ENCODE results near the gene RSKR.
"Not testable (repeated sequence)": the region's sequence is repeated elsewhere in the genome, so short reads cannot be mapped to it uniquely, and the experiment has no call there.

Gene RSKR

DNA sequence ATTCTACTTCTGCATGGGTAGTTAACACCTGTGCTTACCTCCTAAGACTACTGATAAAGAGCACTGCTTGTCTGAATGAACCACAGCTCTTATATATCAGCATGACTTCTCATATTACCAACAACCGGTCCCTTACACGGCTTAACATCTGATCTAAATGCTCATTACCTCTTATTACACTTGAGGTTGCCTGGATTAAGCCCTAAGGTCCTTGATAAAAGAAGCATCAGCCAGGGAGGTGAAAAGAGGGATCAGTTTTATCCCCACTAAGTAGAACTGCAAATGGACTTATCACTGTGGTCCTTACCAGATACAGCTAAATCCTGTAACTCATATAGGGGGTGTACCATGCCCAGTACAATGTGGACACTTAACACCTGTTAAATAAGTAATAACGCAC lies 8.2 kb upstream of the RSKR start:
- DNase-seq (ENCODE audit: low spot score): no peak

DNA sequence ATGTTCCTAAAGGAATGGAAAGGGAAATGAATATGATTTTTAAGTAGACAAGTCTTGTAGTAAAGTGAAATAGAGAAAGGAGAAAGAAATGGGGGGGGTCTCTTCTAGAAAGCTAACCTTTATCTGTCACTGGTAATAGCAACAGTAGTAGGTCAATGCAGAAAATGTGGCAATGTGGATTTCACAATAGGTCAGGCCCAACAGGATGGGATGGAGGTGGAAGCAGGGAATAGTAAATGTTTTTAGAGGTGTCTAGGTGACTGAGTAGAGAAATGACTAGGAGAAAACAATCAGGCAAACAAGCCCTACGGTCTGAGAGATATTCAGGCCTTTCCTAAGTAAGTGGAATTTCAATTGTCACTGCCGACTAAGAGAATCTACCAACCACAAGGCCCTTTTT lies 6.0 kb upstream of the RSKR start:
- DNase-seq (ENCODE audit: low spot score): no peak

DNA sequence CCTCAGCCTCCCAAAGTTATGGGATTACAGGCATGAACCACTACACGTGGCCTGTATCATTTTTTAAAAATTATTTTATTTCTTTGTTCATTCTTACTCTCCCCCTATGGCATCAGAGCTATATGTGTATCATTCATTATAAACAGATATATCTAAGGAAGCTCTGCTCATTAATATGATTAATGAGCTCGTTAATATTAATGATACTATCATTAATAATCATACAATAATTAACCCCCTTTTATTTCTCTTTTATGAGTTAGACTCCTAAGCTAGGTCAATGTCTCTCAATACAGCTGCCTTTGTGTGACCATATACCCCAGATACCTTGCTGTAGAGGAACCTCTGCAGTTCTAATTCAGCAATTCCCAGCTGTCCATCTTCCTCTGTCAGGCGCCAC lies 4.5 kb upstream of the RSKR start:
- DNase-seq (ENCODE audit: low spot score): no peak

DNA sequence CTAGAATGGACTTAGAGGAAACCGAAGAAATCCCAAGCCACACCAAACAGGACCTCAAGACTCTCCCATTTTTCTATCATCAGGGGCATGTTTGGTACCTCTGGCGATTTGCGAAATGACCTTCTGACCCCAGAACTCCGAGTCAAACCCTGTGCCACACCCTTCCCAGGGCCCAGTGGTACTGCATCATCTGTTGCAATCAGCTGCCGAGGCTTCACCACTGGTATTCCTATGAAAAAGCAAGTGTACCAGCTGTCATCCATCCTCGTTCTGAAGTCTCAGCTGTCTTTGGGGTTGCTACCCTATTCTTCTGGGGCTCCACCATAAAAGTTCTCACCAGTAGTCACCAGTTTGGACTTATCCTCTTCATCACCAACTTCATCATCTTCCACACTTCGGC lies 2.3 kb upstream of the RSKR start:
- no peak for DNase-seq (ENCODE audit: low spot score)

DNA sequence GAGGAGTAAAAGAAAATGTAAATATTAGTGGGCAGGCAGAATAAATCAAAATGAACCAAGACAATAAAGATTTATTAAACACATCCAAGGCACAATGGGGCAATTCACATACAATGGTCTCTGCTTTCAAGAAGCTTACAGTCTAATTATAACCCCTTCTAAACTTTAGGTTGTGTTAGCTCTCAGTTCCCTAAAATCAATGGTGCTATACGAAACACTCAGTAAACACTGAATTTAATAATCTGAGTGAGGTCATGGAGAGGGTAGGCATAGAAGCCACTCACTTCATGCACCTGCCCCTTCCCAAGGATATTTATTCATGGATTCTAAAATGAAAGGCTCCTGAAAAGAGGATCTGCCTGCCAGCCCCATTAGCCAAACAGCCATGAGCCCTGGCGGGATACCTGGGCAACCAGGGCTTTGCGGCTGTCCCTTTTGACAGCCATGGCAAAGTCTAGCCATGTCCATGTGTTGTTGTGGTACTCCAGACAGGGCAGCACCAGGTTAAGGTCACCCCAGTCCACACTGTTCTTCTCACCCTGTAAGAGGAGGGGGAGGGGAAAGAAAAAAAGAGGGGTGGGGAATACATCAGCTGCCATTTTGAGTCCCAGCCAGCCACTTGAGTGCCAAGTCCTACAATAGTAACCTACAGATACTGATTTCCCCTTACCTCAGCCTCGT lies 1.4 kb upstream of the RSKR start:
- DNase-seq (ENCODE audit: low spot score): no peak

DNA sequence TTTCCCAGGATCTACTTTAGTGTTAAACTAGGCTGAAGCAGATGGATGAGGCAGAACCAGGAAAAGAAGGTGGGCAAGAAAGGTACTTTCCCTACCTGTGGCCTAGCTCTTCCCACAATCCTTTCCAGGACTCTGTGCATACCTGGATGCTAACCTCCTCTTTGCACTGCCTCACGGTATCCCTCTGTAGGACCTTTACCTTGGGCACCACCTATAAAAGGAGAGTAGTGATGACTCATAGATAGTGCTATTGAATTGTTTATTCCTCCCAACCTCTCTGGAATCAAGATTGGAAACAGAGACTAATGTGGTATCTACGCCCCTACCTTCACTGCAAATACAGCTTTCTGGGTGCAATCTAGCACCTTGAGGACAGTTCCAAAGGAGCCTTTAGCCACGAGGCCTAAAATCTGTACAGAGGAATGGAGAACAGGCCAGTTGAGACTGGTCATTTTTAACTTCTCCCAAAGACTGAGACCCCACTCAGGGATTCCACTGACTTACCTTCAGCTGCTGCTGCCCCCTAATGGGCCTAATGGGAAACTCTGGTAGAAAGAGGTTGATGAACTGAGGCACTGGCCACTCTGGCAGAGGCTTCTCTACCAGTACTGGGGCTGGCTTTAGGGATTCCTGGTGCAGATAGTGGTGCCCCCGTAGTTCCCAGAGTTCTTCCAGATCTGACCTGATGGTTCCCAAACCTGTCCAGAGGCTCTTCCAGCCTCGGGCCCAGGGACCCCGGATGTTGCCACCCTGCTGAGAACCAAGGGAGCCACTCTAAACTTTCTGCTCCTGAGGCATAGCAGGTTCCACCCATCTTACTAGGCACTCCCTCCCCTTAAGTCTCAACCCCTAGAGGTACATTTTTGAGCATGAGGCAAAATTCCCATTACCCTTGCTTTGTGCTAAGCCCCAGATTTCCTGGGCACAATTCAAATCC lies 781 bp downstream of the RSKR start:
- DNase-seq (ENCODE audit: low spot score): peak; percentile 46

DNA sequence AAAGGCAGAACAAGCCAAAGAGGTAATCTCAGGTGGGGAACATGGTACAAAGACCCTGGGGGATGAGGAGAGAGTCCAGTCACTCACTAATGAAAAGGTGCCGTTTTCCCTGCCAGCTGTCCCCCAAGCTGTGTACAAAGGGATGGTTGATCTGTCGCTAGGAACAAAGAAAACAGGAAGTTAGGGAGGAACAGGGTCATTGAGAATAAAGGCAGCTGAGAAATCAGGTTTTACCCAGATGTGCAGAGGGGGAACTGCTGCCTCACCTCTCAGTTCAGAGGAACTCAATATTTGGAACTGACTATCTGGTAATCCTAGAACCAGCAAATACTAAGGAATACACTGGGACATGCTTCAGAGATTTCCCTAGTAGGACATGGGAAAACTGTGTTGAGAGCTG lies 1.5 kb downstream of the RSKR start:
- DNase-seq (ENCODE audit: low spot score): no peak

DNA sequence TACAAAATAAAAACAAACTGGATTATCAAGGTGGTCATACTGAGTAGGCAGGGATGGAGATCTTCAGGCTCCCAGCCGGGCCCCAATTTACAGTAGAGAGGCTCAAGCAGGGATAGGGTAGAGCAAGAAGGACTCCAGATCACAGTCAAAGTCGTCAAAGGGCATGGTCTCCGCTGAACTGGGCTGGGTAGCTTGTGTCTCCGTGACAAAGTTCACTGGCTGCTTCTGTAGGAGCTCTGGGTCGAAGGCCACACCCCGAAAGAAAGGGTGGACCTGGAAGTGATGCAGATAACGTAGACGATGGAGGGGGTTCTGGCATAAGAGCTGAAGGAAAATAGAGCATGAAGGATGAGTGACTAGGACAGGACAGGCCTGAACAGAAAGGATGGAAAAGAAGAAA lies 3.6 kb downstream of the RSKR start:
- DNase-seq (ENCODE audit: low spot score): no peak

DNA sequence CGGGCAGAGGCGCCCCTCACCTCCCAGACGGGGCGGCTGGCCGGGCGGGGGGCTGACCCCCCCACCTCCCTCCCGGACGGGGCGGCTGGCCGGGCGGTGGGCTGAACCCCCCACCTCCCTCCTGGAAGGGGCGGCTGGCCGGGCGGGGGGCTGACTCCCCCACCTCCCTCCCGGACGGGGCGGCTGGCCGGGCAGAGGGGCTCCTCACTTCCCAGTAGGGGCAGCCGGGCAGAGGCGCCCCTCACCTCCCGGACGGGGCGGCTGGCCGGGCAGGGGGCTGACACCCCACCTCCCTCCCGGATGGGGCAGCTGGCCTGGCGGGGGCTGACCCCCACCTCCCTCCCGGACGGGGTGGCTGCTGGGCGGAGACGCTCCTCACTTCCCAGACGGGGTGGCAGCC lies 10.0 kb downstream of the RSKR start:
- DNase-seq (ENCODE audit: low spot score): not testable (repeated sequence)

DNA sequence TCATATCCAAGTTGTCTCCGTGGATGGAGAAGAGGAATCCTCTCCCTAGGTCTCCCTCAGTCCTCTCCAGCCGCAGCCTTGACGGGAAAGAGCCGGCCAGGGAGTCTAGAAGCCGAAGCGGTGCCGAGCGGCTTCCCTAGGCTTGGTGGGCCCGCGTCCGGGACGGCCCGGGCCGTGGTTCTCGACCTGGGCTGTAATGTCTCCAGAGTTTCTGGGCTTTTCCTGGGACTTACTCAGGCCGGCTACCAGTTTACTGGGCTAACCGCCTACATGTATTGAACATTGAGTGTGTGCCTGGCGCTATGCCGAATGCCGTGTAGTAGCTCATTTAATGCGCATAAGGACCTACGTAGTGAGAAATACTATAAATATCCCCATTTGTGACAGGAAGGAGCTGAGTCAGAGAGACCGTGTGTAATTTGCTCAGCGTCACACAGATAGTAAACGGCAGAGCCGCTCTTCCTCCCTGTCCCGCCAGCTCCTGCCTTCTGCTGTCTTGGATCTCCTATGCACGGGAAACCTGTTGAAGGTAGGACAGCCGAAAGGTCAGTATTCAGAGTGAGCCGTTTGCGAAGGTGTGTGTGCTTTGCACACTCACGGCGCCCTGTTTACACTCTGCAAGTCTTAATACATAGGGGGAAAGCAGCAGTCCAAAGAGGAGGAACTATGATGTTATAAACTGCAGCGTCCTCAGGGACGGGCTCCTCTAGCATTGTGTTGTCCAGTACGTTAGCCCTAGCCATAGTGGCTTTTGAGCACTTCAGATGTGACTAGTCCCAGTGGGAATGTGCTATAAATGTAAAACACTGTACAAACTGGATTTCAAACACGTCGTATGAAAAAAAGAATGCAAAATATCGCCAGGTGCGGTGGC lies 14.4 kb downstream of the RSKR start:
- peak; percentile 79 for DNase-seq (ENCODE audit: low spot score)

DNA sequence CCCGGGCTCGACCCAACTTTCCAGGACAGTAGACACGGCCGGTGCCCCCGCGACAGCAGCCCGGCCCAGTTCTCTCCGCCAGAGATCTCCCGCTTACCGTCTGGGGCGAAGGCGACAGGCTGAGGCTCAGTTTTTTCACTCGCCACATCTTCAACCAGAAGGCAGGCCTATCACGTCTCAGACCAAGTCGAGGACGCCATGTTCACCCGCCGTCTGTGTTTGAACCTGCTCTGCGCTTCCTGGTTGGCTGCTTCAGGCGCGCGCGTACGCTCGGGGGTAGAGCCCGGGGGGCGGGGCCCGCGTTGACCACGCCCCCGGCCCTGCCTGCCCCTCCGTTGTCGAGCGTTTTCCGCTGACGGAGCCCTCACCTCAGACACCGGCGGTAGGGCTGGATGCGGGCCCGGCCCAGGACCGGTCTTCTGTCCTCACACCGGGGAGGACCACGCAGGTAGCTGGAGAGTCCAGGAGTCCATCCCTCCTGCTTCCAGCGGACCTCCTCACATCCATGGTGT lies 15.1 kb downstream of the RSKR start, which contains the start of gene SPAG5:
SPAG5 (minus strand) TSS at position 227 of the 512 bp plus-strand sequence; CDS start at position 148, 79 bp downstream.
- peak; percentile 96 for DNase-seq (ENCODE audit: low spot score)

DNA sequence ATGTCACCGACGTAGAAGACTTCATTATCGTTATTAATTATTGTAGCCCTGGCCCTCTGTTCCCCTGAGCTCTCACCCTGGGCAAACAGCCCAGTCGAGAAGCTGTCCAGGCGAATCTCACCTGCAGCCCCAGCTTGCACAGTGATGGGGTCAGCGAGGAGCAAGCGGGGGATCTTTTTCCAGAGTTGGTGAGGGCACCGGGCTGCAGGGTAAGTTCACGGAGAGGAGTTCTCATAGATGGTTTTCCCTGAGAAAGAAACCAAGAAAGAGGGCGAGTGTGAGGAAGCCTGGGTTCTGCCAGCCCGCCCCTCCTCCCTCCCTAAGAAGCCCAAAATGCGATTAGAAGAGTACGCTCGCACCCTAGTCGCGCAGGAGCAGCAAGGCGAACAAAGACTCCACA lies 15.6 kb downstream of the RSKR start:
- DNase-seq (ENCODE audit: low spot score): no peak

DNA sequence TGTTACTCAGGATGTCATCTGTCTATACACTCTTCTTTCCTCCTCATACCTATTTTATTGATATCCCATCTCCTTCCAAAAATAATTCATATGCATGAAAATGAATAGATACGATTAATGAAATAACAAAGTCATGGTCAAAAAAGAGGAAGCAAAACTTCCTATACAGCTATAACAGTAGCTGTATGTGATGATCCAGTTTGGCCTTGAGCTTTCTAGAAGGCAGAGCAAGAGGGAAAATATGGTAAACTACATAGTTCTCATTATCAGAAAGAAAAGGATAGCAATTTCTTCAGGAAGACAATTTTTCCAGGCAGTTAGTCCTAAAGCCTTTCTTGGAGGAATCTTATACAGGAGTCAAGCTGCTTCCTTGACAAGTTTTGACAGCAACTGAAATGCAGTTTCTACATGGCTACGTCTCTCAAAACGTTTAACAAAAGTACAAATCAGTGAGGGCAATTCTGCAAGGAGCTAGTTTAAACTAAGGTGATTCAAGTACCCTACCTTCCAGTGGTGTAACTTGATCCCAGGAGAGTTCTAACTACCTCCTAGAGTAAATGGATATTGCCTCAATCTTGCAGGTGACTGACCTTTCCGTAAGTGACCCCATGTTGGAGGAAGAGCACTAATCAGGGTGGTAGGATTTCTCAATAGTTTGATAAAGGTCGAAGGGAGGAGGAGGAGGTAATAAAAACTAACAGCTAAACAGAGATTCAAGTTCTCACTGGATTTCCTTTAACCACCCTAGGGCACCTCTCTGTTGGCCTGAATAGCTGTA lies 16.2 kb downstream of the RSKR start:
- DNase-seq (ENCODE audit: low spot score): no peak

DNA sequence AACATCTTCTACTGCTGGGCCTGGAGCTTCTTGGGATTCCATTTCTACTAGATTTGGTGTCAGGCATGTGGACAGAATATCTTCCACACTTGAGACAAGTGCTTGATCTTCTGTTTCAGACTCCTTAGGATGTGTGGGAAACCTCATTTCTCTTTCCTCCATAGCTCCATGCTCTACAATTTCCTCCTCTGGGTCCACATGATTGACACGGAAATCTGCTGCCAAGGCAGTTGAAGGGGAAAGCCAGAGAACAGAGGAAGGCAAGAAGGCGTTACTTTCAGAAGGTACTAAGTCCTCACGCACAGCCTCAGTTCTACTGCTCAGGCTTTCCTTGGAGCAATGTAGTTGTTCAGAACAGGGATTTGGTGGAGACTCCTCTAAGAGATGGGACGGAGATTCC lies 21.7 kb downstream of the RSKR start:
- DNase-seq (ENCODE audit: low spot score): no peak

DNA sequence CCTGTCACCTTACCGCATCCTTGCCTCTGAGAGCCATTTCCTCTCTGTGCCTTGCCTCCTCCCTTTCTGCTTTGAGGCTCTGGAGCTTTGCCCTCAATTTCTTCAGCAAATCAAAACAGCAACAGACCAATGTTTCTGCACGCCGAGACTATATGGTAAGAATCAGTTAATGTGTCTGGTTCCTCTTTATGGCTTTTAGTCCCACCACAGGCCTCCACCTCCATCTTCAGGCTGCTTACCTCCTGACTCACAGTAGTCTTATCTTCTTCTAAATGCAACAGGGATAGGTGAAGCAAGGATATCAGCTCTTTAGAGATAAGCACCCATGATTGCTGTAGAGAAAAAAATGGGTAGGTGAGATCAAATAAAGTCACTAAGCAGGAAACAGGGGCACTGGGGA lies 28.1 kb downstream of the RSKR start:
- no peak for DNase-seq (ENCODE audit: low spot score)

DNA sequence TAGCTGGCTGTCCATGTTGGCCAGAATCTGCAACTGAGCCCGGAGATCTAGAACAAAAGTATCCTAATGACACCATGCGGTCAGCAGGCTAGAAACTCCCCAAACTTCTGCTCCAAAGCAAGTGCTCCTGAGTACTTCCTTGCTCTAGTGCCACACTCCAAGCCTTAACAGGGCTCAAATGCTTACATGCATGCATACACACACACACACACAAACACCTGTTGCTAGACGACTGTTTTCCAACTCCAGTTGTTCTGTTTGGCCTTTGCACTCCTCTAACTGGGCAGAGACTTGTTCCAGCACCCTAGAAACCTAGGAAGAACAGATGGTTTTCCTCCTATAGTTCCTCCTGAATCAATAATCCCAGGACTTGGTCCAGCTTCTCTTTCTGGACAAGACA lies 29.6 kb downstream of the RSKR start:
- no peak for DNase-seq (ENCODE audit: low spot score)

DNA sequence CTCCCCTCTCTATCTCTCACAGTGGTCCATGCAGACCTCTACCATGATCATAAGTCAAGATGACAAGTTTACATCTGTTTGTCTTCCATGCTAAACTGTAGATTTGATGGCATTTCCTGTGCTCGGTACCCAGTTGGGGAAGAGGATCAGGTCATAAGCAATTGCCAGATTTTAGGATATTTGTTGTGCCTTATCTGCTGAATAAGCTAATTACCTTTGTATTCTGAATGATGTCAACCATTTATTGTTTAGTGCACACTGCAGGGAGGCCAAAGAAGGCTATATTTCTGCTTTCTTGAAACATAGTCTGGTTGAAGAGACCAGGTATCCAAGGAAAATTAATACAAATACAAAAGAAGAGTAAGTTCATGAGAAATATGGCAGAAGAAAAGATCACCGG lies 31.5 kb downstream of the RSKR start:
- DNase-seq (ENCODE audit: low spot score): no peak

DNA sequence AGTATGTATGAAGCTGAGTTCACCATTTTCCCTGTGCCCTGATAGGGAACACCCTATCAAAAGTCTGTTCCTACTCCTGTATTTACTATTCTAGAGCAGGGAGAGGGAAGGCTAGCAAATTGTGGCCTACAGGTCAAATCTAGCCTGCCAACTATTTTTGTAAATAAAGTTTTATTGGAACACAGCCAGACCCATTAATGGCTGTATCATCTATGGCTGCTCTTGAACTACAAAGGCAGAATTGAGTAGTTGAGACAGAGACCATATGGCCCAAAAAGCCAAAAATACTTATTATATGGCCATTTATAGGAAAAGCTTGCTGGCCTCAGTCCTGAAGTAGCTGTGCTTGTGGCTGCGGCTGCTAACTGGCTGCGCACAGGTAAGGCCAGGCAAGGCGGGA lies 33.0 kb downstream of the RSKR start:
- no peak for DNase-seq (ENCODE audit: low spot score)

DNA sequence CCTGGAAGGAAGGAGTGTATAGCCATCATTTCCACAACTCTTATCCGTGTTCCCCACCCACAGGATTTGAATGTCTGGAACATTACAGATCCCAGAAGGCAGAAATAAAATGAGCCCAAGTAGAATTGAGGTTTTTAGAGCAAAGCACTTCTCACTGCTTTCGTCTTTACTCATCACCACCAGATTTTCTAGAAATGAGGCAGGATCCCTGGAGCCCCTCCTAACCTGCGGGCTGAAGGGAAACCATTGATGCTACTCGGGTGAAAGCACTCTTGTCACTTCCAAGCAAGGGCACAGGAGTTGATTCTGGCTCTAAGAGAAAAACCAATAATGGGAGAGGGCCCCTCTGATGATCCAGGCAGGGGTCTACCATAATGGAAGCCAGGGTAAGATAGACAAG lies 34.5 kb downstream of the RSKR start:
- DNase-seq (ENCODE audit: low spot score): no peak

DNA sequence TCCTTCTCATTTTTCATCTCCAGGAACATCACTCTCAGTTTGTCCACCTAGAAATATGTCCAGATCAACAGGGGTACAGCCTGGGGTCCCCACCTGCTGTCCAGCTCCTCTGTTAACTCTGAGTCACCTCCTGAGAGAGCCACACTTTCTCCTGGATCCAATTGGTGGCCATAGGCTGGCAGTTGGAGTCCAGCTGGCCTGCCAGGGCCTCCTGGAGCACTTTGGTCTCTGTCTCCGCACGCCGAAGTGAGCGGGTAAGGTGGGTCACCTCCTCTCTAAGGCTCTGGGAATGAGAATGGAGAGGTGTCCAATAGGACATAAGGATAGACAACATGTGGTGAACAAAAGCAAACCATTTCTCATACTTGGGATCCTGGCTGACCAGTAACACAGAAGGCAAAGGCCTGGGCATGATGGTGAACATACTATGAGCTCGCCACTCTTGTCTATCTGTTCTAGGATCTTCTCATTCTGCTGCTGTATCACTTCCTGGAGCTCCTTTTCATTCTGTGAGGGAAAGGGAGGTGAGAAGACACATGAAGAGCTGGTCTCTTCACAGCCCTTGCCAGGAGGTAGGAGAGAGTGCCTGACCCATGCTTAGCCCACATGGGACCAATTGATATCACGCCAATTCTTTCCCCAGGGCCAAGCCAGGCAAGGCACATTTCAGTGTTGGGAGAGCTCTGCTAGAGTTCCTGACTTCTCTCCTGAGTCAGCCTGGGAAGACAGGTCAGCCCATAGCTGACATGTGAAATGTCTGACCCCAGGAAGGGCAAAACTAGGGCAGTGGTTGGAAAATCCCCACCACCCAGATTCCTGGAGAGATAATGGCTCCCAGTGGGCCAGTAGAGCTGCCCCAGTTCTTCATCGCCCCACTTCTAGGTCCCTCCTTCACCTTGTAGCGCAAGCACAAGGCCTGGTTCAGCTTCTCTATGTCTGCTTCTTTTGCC lies 35.5 kb downstream of the RSKR start:
- DNase-seq (ENCODE audit: low spot score): no peak
